NCI-H2081 treated with DMSO at 0.1 percent for 48 hours (cell line): ENCODE results near the gene DHRS4.
A peak's percentile ranks its signal among the peaks of the same experiment; 100 is the strongest.

Experiments used
- DNase-seq: peaks from one replicate; lab custom pipeline; 2025; lab: John Stamatoyannopoulos, UW

The DHRS4 gene

GRCh38 chr14:23953464-23954278 is at the start of gene DHRS4:
Gene DHRS4, plus strand, starts transcription at chr14:23953770. Its CDS starts 19 bp downstream, at chr14:23953789.
- peak; percentile 56 for DNase-seq

- DNase-seq: no peak
Observed at GRCh38 chr14:23910101-23910875, 43.3 kb upstream of the DHRS4 start.

DNA sequence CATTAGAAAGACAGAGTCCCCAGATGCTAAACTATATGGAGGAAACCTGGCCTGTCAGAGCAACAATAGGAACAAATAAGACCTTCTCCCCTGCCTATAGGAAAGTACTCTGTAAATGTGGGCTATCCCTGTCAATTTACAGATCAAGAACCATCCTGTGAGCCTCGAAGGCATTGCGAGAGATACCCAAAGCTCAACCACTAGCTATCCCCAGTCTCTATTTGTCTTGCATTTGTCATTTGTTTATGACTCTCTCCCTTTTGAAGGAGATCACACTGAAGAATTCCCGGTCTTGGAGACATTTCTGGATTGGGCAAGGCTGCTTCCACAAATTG is 42.7 kb upstream of the DHRS4 start:
- no peak for DNase-seq

GRCh38 chr14:23915559-23915958 is 38.0 kb upstream of the DHRS4 start:
- no peak for DNase-seq

DNA sequence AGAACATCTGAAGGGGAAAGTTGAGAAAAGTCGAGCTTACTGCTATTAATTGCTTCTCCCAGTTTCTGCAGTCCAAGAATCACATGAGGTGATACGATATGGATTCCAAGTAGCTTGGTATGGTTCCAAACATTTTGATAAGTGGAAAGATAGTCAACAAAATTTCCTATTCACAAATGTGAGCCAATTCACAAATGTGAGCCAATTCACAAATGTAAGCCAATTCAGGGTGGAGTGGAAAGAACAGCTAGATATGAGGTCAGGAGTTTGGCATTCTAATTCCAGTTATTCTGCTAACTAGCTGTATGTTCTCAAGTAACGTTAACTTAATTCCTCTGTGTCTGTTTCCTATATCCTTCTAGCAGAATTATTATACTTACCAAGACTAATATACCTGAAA is 37.6 kb upstream of the DHRS4 start:
- no peak for DNase-seq

DNA sequence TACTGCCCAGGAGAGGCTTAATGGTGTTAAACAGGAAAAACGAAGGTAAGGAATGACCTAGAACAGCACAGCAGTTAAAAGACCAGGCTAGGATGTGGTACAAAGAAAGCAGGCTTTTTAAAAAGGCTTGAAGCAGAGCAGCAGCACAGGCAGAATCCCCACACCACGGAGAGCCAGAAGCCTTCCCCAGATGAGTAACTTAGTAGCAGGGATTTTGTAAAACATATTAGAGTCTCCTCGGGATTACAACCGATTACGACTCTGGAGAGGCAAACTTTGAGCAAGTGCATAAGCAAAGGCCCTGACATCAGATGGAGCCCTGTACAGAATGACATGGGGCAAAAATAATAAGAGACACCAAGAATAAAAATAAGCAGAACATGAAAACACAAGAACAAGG is 37.1 kb upstream of the DHRS4 start:
- DNase-seq: no peak

DNA sequence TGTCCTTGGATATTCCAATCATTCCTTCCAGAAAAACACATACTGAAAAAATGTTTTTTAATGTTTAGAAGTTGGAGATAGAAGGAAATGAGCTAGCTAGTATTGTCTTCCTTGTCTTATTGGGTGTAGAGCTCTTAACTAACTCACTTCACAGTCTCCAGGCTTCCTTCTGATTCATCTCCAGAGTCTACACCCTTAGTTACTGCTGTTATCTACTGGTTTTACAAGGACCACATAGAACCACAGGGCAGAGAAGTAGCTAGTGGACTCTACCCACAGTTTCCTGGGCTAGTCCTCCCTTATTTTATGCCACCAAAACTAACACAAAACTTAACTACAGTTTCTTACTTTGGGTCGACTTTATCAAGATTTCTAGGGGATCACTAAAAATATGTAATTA is 31.0 kb upstream of the DHRS4 start:
- DNase-seq: no peak

GRCh38 chr14:23925523-23926075 is 28.0 kb upstream of the DHRS4 start:
- DNase-seq: no peak

- DNase-seq: no peak
Observed at GRCh38 chr14:23926543-23926942, 27.0 kb upstream of the DHRS4 start.

DNA sequence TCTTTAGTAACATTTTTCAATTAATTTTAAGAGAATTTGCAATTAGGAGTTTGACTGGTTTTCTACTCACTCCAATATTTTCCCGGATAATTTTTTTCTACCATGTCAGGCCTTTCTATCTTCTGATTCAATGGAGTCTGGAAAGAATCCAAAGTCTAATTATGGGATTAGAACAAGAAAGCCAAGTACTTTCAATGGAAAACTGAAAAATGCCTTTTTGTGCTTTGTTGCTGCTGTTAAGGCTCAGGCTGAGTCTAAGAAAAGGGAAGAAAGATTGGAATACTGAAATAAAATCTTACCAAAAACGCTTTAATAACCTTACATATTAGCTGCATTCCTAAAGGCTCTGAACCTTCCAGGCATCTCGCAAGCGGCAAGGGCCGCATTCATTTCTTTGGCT is 24.4 kb upstream of the DHRS4 start:
- no peak for DNase-seq

- no peak for DNase-seq
Observed at GRCh38 chr14:23929822-23930294, 23.7 kb upstream of the DHRS4 start.

- DNase-seq: no peak
Observed at GRCh38 chr14:23930742-23931141, 22.8 kb upstream of the DHRS4 start.

GRCh38 chr14:23931721-23932289 is 21.8 kb upstream of the DHRS4 start:
- no peak for DNase-seq

- DNase-seq: no peak
Observed at GRCh38 chr14:23932639-23933038, 20.9 kb upstream of the DHRS4 start.

DNA sequence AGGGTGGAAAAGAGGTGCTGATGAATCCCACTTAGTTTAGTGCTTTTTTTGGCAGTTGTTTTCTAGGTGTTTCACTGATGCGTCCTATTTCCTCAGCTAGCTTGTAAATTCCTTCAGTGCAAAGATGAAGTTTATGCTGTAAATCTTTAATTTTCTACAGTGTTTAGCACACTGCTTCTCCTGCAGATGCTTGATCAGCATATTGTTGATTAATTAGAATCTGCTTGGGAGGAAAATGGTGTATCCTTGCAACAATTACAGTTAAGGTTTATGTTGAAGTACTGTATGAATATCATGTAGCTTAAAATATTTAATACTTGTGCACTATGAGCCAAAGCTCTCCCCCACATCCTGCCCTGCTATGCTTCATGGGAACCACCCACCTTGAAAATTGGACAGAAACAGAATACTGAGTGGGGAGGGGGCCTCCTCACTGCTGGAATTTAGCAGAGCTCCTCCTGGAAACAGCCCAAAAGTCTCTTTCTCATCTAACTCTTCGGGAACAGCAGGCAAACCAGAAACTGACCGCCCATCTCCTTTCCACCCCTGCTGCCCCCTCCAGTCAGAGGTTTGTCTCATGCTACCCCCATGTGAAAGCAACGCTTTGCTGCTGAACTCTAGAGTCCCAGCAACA is 20.3 kb upstream of the DHRS4 start:
- DNase-seq: no peak

DNA sequence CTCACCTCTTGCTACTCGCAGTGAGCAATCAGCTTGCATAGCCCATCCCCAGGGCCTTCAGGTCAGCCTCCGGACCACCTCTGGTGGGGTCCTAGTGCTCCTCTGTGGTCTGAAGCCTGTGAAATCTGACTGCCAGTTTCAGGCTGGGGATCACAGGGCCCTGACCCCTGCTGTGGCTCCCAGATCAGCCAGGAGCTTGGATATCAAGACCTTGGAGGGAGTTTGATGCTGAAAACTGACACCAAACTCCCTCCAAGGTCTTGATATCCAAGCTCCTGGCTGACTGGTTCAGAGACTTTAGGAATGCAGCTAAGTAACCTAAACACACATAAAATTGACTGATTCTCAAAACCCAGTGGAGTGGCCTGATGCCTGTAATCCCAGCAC is 19.8 kb upstream of the DHRS4 start:
- DNase-seq: no peak

GRCh38 chr14:23935158-23935557 is 18.4 kb upstream of the DHRS4 start:
- no peak for DNase-seq

GRCh38 chr14:23936084-23936829 is 17.3 kb upstream of the DHRS4 start:
- no peak for DNase-seq

GRCh38 chr14:23937203-23937602 is 16.4 kb upstream of the DHRS4 start:
- DNase-seq: no peak

- no peak for DNase-seq
Observed at GRCh38 chr14:23938823-23939222, 14.7 kb upstream of the DHRS4 start.

GRCh38 chr14:23939607-23940326 is 13.8 kb upstream of the DHRS4 start:
- no peak for DNase-seq
